Vagina (tissue), 2 donors: ENCODE results near the gene THBS3.

ENCODE experiments used
- POLR2A ChIP-seq, 2 donors: fragments of 450-650 bp; IDR thresholded peaks; one replicate each; pipeline ENCODE4 v1.6.1; 2017; ENCODE audit warnings: antibody characterized with exemption in 2 of 2, mild to moderate bottlenecking in 2 of 2, moderate library complexity in 2 of 2
- POLR2AphosphoS5 ChIP-seq, 2 donors: sonication (generic); formaldehyde crosslinking; IDR thresholded peaks; one replicate each; pipeline ENCODE4 v1.9.0; 2017; ENCODE audit warnings: antibody characterized with exemption in 2 of 2, mild to moderate bottlenecking in 2 of 2, low read depth in 1 of 2; ENCODE audit not compliant: insufficient read depth in 1 of 2

- TF ChIP-seq POLR2A (IDR thresholded peaks at IDR 0.05) (no peak), POLR2AphosphoS5 (IDR thresholded peaks at IDR 0.05; ENCODE audit: insufficient read depth in 1 of 2, low read depth in 1 of 2) (peak; percentile 60 to 90)
Observed at GRCh38 chr1:155193275-155193990, 14.3 kb downstream of the THBS3 start.
